HEK293 (cell line): ENCODE results near the gene C5.
"Not testable (repeated sequence)": the region's sequence is repeated elsewhere in the genome, so short reads cannot be mapped to it uniquely, and the experiment has no call there.

Experiments
- CTCF ChIA-PET: fragments of 350-600 bp; formaldehyde crosslinking; extraction: SDS; loops from one replicate; lab custom pipeline; 2021; ENCODE audit warnings: antibody characterized with exemption; lab: Yijun Ruan, JAX
- POLR2A ChIA-PET: fragments of 300-600 bp; formaldehyde crosslinking; extraction: SDS; loops from one replicate; lab custom pipeline; 2020; ENCODE audit warnings: antibody characterized with exemption, inconsistent platforms; lab: Yijun Ruan, JAX
- H3K27ac ChIP-seq: fragments of 200-500 bp; sonication (Bioruptor generic); 2 replicates; pipeline ENCODE4 v1.5.1; 2014; ENCODE audit warnings: low read depth, low read length, control low read depth, inconsistent platforms; ENCODE audit errors: extremely low read depth
- H3K36me3 ChIP-seq, 2 experiments: fragments of 200-500 bp in 1 of 2; sonication (Bioruptor generic) in 1 of 2; 1 replicate in 1 of 2; 2 replicates in 1 of 2; pipeline ENCODE4 v1.5.1; 2014 to 2017; ENCODE audit warnings: inconsistent platforms in 2 of 2, low read length in 2 of 2; ENCODE audit not compliant: control insufficient read depth in 2 of 2, insufficient read depth in 1 of 2
- H3K4me1 ChIP-seq: fragments of 200-500 bp; sonication (Bioruptor generic); 2 replicates; pipeline ENCODE4 v1.5.1; 2014; ENCODE audit warnings: mild to moderate bottlenecking, low read length, inconsistent platforms; ENCODE audit not compliant: control insufficient read depth, insufficient read depth
- H3K4me3 ChIP-seq: 2 replicates; pipeline ENCODE4 v1.5.1; 2011; ENCODE audit warnings: low read depth, mild to moderate bottlenecking, control low read depth, low read length, moderate library complexity
- H3K9me3 ChIP-seq: fragments of 200-500 bp; sonication (Bioruptor generic); 2 replicates; pipeline ENCODE4 v1.5.1; 2014; ENCODE audit warnings: low read depth, low read length, inconsistent platforms; ENCODE audit not compliant: control insufficient read depth, insufficient read depth
- EGR2 ChIP-seq: fragments of 450-650 bp; formaldehyde crosslinking; IDR thresholded peaks from 2 replicates; pipeline ENCODE4 v1.5.1; 2016; ENCODE audit warnings: low read depth, missing biosample characterization, missing genetic modification characterization
- OSR2 ChIP-seq: fragments of 450-650 bp; formaldehyde crosslinking; IDR thresholded peaks from 2 replicates; pipeline ENCODE4 v1.5.1; 2016; ENCODE audit warnings: missing biosample characterization, missing genetic modification characterization
- YY2 ChIP-seq: fragments of 450-650 bp; formaldehyde crosslinking; IDR thresholded peaks from 2 replicates; pipeline ENCODE4 v1.5.1; 2016; ENCODE audit warnings: missing biosample characterization, missing genetic modification characterization
- ZBTB7A ChIP-seq: fragments of 450-650 bp; formaldehyde crosslinking; IDR thresholded peaks from 2 replicates; pipeline ENCODE4 v1.5.1; 2016; ENCODE audit warnings: low read depth, missing biosample characterization, missing genetic modification characterization
- ZEB2 ChIP-seq: fragments of 450-650 bp; formaldehyde crosslinking; IDR thresholded peaks from 2 replicates; pipeline ENCODE4 v1.5.1; 2016; ENCODE audit warnings: missing biosample characterization, missing genetic modification characterization
- ZNF140 ChIP-seq: fragments of 450-650 bp; formaldehyde crosslinking; IDR thresholded peaks from 2 replicates; pipeline ENCODE4 v1.5.1; 2016; ENCODE audit warnings: missing biosample characterization, missing genetic modification characterization
- ZNF146 ChIP-seq: fragments of 450-650 bp; formaldehyde crosslinking; IDR thresholded peaks from 2 replicates; pipeline ENCODE4 v1.5.1; 2016; ENCODE audit warnings: missing biosample characterization, missing genetic modification characterization
- ZNF2 ChIP-seq: fragments of 450-650 bp; formaldehyde crosslinking; IDR thresholded peaks from 2 replicates; pipeline ENCODE4 v1.5.1; 2016; ENCODE audit warnings: missing biosample characterization, missing genetic modification characterization
- ZNF202 ChIP-seq: fragments of 450-650 bp; formaldehyde crosslinking; IDR thresholded peaks from 2 replicates; pipeline ENCODE4 v1.5.1; 2016; ENCODE audit warnings: missing biosample characterization, missing genetic modification characterization, borderline replicate concordance
- ZNF341 ChIP-seq: fragments of 450-650 bp; formaldehyde crosslinking; IDR thresholded peaks from 2 replicates; pipeline ENCODE4; 2016; ENCODE audit warnings: low read depth, missing biosample characterization, missing genetic modification characterization
- ZNF529 ChIP-seq: fragments of 450-650 bp; formaldehyde crosslinking; IDR thresholded peaks from 2 replicates; pipeline ENCODE4 v1.5.1; 2017; ENCODE audit warnings: missing genetic modification characterization, missing biosample characterization; ENCODE audit not compliant: insufficient replicate concordance
- ZNF596 ChIP-seq: fragments of 450-650 bp; IDR thresholded peaks from 2 replicates; pipeline ENCODE4 v1.5.0; 2018; ENCODE audit warnings: missing biosample characterization, mild to moderate bottlenecking, missing genetic modification characterization, moderate library complexity
- ZNF624 ChIP-seq: fragments of 450-650 bp; formaldehyde crosslinking; IDR thresholded peaks from 2 replicates; pipeline ENCODE4 v1.5.1; 2017; ENCODE audit warnings: missing biosample characterization, missing genetic modification characterization
- ZNF776 ChIP-seq: fragments of 450-650 bp; formaldehyde crosslinking; IDR thresholded peaks from 2 replicates; pipeline ENCODE4 v1.5.0; 2017; ENCODE audit warnings: missing biosample characterization, missing genetic modification characterization, borderline replicate concordance
- ZNF777 ChIP-seq: fragments of 450-650 bp; formaldehyde crosslinking; IDR thresholded peaks from 2 replicates; pipeline ENCODE4 v1.5.1; 2017; ENCODE audit warnings: missing biosample characterization, missing genetic modification characterization, borderline replicate concordance
- TF ChIP-seq, protein P1 (sequence below): fragments of 450-650 bp; formaldehyde crosslinking; IDR thresholded peaks from 2 replicates; pipeline ENCODE4 v1.5.1; 2016; ENCODE audit warnings: missing biosample characterization, missing genetic modification characterization, low read depth
- TF ChIP-seq, protein P2 (sequence below): fragments of 450-650 bp; formaldehyde crosslinking; IDR thresholded peaks from 2 replicates; pipeline ENCODE4 v1.5.1; 2016; ENCODE audit warnings: missing biosample characterization, missing genetic modification characterization
- TF ChIP-seq, protein P3 (sequence below): fragments of 450-650 bp; formaldehyde crosslinking; IDR thresholded peaks from 2 replicates; pipeline ENCODE4 v1.5.1; 2016; ENCODE audit warnings: missing biosample characterization, missing genetic modification characterization
- TF ChIP-seq, protein P4 (sequence below): fragments of 450-650 bp; formaldehyde crosslinking; IDR thresholded peaks from 2 replicates; pipeline ENCODE4 v1.5.1; 2016; ENCODE audit warnings: missing biosample characterization, missing genetic modification characterization, low read depth

Gene C5

DNA sequence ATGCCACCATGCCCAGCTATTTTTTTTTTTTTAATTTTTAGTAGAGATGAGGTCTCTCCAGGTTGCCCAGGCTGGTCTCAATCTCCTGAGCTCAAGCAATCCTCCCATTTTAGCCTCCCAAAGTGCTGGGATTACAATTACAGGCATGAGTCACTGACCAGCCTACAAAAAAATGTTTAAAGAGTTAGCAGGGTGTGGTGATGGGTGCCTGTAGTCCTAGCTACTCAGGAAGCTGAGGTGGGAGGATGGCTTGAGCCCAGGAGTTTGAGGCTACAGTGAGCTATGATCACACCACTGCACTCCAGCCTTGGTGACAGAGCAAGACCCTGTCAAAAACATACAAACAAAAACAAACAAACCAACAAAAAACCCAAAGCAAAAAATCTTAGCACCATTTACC lies 14.4 kb downstream of the C5 start:
- H3K4me1 ChIP-seq, H3K36me3 ChIP-seq, H3K27ac ChIP-seq, H3K9me3 ChIP-seq, POLR2A ChIA-PET, H3K4me3 ChIP-seq: not testable (repeated sequence)
- CTCF ChIA-PET, result interaction anchor here (0.6 to 3.0 kb wide), 7 partner anchors 10 to 126 kb away, joined by 3 to 14 read pairs (median 4); no protein-coding TSS in a partner anchor
- TF ChIP-seq OSR2 (tag by site-specific recombination), result peak; percentile 52; the same call in 1 of the 2 replicates
- TF ChIP-seq, all 188 proteins: peak for 1; not testable (repeated sequence) for 187

DNA sequence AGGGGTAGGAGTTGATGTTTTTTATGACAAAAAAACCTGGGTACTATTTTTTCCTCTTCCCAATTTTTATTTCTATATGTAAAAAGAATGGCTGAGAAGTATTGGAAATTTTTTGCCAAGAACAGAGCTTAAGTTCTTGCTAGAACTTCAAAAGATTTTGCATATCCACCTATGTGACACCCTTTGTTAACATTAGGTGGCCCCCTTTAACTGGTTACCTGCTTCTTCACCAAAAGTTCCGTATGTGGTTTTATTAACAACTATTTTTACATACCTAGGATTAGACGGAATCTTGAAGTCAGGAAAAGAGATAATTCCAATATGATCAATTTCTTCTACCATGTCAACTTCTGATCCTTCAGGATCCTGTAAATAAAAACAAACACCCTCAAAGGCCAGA lies 15.5 kb downstream of the C5 start:
- Histone ChIP-seq H3K4me1 (no peaks in the 10 kb centered on the region), H3K27ac (no peak overlapping the region), H3K4me3 (no peak overlapping the region), H3K36me3 (no peaks in the 10 kb centered on the region), H3K9me3 (no peaks in the 10 kb centered on the region)
- TF ChIP-seq ZNF624 (tag by site-specific recombination), result no peak
- TF ChIP-seq ZNF202 (tag by site-specific recombination), result no peak
- TF ChIP-seq, protein P1, sequence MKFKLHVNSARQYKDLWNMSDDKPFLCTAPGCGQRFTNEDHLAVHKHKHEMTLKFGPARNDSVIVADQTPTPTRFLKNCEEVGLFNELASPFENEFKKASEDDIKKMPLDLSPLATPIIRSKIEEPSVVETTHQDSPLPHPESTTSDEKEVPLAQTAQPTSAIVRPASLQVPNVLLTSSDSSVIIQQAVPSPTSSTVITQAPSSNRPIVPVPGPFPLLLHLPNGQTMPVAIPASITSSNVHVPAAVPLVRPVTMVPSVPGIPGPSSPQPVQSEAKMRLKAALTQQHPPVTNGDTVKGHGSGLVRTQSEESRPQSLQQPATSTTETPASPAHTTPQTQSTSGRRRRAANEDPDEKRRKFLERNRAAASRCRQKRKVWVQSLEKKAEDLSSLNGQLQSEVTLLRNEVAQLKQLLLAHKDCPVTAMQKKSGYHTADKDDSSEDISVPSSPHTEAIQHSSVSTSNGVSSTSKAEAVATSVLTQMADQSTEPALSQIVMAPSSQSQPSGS (tag by site-specific recombination), result no peak
- TF ChIP-seq ZNF529, result no peak
- TF ChIP-seq ZNF776 (tag by site-specific recombination), result no peak
- ChIA-PET CTCF (interaction anchor here (1.0 to 3.0 kb wide), 4 partner anchors 11 to 53 kb away, joined by 3 to 14 read pairs (median 6); no protein-coding TSS in a partner anchor), POLR2A (no interaction called here)

DNA sequence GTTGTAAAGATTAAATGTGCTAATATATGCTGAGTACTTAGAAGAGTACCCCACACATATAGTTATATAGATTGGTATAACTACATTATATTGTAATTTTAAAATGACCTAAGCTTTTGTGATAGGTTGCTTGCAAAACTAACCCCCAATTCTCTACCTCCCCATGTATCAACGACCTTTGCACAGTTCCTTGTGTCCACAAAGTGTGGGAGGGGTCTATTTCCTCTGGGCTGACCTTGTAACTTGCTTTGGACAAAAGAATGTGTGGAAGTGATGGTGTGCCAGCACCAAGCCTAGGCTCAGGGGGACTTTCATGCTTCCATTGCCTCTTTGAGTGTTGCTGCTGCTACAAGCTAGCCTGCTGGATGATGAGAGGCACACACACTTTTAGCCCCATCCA lies 20.6 kb downstream of the C5 start:
- POLR2A ChIA-PET, result no interaction called here
- H3K36me3 ChIP-seq, result no peaks in the 10 kb centered on the region
- H3K27ac ChIP-seq, result no peak overlapping the region
- CTCF ChIA-PET, result interaction anchor here (1.2 to 2.0 kb wide), 2 partner anchors 15 to 30 kb away, joined by 3 to 12 read pairs; no protein-coding TSS in a partner anchor
- H3K4me3 ChIP-seq, result no peak overlapping the region
- TF ChIP-seq ZNF777 (tag by site-specific recombination), result no peak
- no peak for TF ChIP-seq ZNF341 (tag by site-specific recombination)
- TF ChIP-seq ZBTB7A, result no peak
- TF ChIP-seq, protein P2, sequence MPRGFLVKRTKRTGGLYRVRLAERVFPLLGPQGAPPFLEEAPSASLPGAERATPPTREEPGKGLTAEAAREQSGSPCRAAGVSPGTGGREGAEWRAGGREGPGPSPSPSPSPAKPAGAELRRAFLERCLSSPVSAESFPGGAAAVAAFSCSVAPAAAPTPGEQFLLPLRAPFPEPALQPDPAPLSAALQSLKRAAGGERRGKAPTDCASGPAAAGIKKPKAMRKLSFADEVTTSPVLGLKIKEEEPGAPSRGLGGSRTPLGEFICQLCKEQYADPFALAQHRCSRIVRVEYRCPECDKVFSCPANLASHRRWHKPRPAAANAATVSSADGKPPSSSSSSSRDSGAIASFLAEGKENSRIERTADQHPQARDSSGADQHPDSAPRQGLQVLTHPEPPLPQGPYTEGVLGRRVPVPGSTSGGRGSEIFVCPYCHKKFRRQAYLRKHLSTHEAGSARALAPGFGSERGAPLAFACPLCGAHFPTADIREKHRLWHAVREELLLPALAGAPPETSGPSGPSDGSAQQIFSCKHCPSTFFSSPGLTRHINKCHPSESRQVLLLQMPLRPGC, result no peak
- no peak for TF ChIP-seq EGR2 (tag by site-specific recombination)
- TF ChIP-seq, all 188 proteins: peak for 0
- no peaks in the 10 kb centered on the region for H3K9me3 ChIP-seq
- no peaks in the 10 kb centered on the region for H3K4me1 ChIP-seq

DNA sequence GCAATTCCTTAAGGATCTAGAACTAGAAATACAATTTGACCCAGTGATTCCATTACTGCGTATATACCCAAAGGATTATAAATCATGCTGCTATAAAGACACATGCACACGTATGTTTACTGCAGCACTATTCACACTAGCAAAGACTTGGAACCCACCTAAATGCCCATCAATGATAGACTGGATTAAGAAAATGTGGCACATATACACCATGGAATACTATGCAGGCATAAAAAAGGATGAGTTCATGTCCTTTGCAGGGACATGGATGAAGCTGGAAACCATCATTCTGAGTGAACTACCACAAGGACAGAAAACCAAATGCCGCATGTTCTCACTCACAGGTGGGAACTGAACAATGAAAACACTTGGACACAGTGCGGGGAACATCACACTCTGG lies 21.8 kb downstream of the C5 start:
- CTCF ChIA-PET, result interaction anchor here (0.5 to 2.0 kb wide), 2 partner anchors 13 to 31 kb away, joined by 5 to 12 read pairs; no protein-coding TSS in a partner anchor
- H3K4me1 ChIP-seq, H3K27ac ChIP-seq, H3K36me3 ChIP-seq, H3K9me3 ChIP-seq, H3K4me3 ChIP-seq, POLR2A ChIA-PET: not testable (repeated sequence)
- TF ChIP-seq ZNF146 (tag by site-specific recombination), result peak; percentile 81

DNA sequence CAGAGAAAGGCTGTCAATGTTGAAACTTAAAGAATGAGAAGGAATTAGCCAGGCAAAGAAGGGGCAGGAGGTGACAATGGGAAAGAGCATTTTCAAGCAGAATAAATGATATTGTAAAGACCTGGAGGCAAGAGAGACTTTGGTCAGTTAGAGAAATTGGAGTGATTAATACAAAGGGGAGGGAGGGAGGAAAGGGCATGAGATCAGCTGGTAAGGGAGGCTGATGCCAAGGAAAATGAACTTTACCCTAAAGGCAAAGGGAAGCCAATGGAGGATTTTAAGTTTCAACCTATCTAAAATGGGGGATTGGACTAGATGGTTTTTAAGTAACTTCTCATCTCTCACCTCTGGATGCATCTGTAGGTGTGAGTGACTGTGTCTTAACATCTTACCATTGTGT lies 23.3 kb downstream of the C5 start:
- Histone ChIP-seq H3K36me3 (no peaks in the 10 kb centered on the region), H3K27ac (no peak overlapping the region), H3K4me1 (no peaks in the 10 kb centered on the region), H3K9me3 (no peaks in the 10 kb centered on the region), H3K4me3 (no peak overlapping the region)
- ChIA-PET CTCF (no interaction called here), POLR2A (no interaction called here)
- TF ChIP-seq ZNF2 (tag by site-specific recombination) (no peak), ZNF140 (tag by site-specific recombination) (no peak), ZNF596 (tag by site-specific recombination) (no peak), YY2 (tag by site-specific recombination) (no peak), ZEB2 (tag by site-specific recombination) (no peak)
- TF ChIP-seq, protein P3, sequence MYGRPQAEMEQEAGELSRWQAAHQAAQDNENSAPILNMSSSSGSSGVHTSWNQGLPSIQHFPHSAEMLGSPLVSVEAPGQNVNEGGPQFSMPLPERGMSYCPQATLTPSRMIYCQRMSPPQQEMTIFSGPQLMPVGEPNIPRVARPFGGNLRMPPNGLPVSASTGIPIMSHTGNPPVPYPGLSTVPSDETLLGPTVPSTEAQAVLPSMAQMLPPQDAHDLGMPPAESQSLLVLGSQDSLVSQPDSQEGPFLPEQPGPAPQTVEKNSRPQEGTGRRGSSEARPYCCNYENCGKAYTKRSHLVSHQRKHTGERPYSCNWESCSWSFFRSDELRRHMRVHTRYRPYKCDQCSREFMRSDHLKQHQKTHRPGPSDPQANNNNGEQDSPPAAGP (tag by site-specific recombination), result no peak
- TF ChIP-seq, protein P4, sequence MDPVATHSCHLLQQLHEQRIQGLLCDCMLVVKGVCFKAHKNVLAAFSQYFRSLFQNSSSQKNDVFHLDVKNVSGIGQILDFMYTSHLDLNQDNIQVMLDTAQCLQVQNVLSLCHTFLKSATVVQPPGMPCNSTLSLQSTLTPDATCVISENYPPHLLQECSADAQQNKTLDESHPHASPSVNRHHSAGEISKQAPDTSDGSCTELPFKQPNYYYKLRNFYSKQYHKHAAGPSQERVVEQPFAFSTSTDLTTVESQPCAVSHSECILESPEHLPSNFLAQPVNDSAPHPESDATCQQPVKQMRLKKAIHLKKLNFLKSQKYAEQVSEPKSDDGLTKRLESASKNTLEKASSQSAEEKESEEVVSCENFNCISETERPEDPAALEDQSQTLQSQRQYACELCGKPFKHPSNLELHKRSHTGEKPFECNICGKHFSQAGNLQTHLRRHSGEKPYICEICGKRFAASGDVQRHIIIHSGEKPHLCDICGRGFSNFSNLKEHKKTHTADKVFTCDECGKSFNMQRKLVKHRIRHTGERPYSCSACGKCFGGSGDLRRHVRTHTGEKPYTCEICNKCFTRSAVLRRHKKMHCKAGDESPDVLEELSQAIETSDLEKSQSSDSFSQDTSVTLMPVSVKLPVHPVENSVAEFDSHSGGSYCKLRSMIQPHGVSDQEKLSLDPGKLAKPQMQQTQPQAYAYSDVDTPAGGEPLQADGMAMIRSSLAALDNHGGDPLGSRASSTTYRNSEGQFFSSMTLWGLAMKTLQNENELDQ (tag by site-specific recombination), result no peak
